Osteocyte (in vitro differentiated cells): ENCODE results near the gene NRG3. TPM values are rescaled to one million over a fixed set of nuclear protein-coding genes. Genes with fewer than 3 reads are reported as not detected.

ENCODE experiments used
- DNase-seq: peaks from one replicate; pipeline ENCODE4 v3.0.0; 2021; ENCODE audit warnings: mixed read lengths; ENCODE audit not compliant: unreplicated experiment; ENCODE audit errors: extremely low spot score
- H3K27ac Mint-ChIP-seq: one replicate; pipeline ENCODE4 v1.8.0; 2021; ENCODE audit warnings: mild to moderate bottlenecking, mixed read lengths; ENCODE audit not compliant: unreplicated experiment
- H3K27me3 Mint-ChIP-seq: one replicate; pipeline ENCODE4 v1.8.0; 2021; ENCODE audit warnings: mixed read lengths; ENCODE audit not compliant: unreplicated experiment
- H3K36me3 Mint-ChIP-seq: one replicate; pipeline ENCODE4 v1.8.0; 2021; ENCODE audit warnings: mixed read lengths; ENCODE audit not compliant: unreplicated experiment
- H3K4me1 Mint-ChIP-seq: one replicate; pipeline ENCODE4 v1.8.0; 2021; ENCODE audit warnings: mixed read lengths; ENCODE audit not compliant: unreplicated experiment
- H3K4me3 Mint-ChIP-seq: one replicate; pipeline ENCODE4 v1.8.0; 2021; ENCODE audit warnings: mild to moderate bottlenecking, moderate library complexity, mixed read lengths; ENCODE audit not compliant: unreplicated experiment
- H3K9me3 Mint-ChIP-seq: one replicate; pipeline ENCODE4 v1.8.0; 2021; ENCODE audit warnings: mixed read lengths; ENCODE audit not compliant: unreplicated experiment
- CTCF ChIP-seq: fragments of 200-600 bp; sonication (generic); IDR thresholded peaks from 2 replicates; pipeline ENCODE4 v1.5.0; 2021; ENCODE audit warnings: antibody characterized with exemption, mild to moderate bottlenecking, moderate library complexity
- total RNA-seq: library from RNA; stranded (reverse); gene quantifications from 2 replicates; pipeline ENCODE4 v1.2.1, GENCODE V29; 2021

The NRG3 gene
- total RNA-seq, 1 donor from 2014 or later: not detected

DNA sequence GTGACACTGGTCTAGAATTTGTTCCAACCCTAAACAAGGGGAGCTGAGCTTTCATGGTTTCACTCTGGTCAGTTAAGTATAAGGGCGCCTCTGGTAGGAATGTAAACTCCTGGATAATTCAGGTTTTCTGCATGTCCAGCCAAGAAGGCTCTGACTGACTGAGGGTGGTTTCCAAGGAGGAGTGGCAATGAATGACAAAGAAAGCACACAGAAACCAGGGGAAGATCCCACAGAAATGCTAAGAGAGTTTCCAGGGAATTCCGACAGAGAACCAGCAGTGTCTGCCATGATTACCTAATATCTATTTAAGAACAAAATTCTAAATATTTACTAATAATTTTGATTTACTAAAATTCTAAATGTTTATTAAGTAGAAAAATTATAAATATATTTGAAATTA is 27.3 kb upstream of the NRG3 start:
- H3K9me3 Mint-ChIP-seq: peaks cover 6% of the 10 kb centered on the region

GRCh38 chr10:81848514-81848913 is 26.5 kb upstream of the NRG3 start:
- TF ChIP-seq CTCF: no peak
- Mint-ChIP-seq H3K27ac (no peak overlapping the region), H3K9me3 (peaks cover 11% of the 10 kb centered on the region), H3K36me3 (no peaks in the 10 kb centered on the region), H3K4me1 (no peaks in the 10 kb centered on the region), H3K27me3 (peaks cover 4% of the 10 kb centered on the region), H3K4me3 (no peak overlapping the region)
- no peak for DNase-seq

More for the DNA sequence above, 27.3 kb upstream of the NRG3 start:
- no peaks in the 10 kb centered on the region for H3K36me3 Mint-ChIP-seq
- no peak for DNase-seq
- H3K27ac Mint-ChIP-seq: no peak overlapping the region
- no peak for TF ChIP-seq CTCF
- peaks cover 4% of the 10 kb centered on the region for H3K27me3 Mint-ChIP-seq
- H3K4me1 Mint-ChIP-seq: no peaks in the 10 kb centered on the region
- no peak overlapping the region for H3K4me3 Mint-ChIP-seq

DNA sequence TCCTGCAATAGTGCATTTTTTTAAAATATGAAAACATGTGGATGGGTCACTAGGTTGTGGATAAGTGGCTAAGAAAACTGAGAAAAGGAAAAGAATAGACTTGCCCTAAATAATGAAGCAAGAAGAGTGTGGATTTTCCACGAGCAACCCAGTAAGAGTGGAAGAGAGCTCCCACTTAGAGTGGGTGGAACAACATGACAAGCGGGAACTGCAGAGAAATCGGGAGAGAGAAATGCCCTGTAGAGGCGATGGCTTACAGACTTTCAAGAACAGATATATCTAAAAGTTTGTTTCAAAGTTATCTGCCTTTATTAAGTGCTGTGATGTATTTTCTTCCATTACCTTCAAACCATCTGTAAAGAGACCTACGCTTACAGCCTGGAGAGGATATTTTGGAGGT is 26.1 kb upstream of the NRG3 start:
- peaks cover 14% of the 10 kb centered on the region for H3K9me3 Mint-ChIP-seq
- TF ChIP-seq CTCF: no peak
- no peak overlapping the region for H3K4me3 Mint-ChIP-seq
- H3K4me1 Mint-ChIP-seq: no peaks in the 10 kb centered on the region
- H3K36me3 Mint-ChIP-seq: no peaks in the 10 kb centered on the region
- H3K27ac Mint-ChIP-seq: no peak overlapping the region
- H3K27me3 Mint-ChIP-seq: peaks cover 4% of the 10 kb centered on the region
- DNase-seq: no peak

DNA sequence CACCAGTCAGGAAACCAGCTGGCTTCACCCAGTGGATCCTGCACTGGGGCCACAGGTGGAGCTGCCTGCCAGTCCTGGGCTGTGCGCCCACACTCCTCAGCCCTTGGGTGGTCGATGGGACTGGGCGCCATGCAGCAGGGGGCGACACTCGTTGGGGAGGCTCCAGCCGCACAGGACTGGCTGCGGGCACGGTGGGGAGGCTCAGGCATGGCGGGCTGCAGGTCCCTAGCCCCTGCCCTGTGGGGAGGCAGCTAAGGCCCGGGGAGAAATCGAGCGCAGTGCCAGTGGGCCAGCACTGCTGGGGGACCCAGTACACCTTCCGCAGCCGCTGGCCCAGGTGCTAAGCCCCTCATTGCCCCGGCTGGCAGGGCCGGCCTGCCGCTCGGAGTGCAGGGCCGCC is 12.4 kb upstream of the NRG3 start:
- Mint-ChIP-seq H3K4me1 (no peaks in the 10 kb centered on the region), H3K9me3 (peaks cover 34% of the 10 kb centered on the region), H3K27me3 (no peaks in the 10 kb centered on the region), H3K4me3 (no peak overlapping the region), H3K36me3 (no peaks in the 10 kb centered on the region), H3K27ac (no peak overlapping the region)
- no peak for TF ChIP-seq CTCF
- no peak for DNase-seq

- H3K36me3 Mint-ChIP-seq: no peaks in the 10 kb centered on the region
Measured at GRCh38 chr10:81863771-81864170, 11.2 kb upstream of the NRG3 start.

More at GRCh38 chr10:81863771-81864170, 11.2 kb upstream of the NRG3 start:
- Mint-ChIP-seq H3K4me1 (no peaks in the 10 kb centered on the region), H3K4me3 (no peak overlapping the region), H3K27ac (no peak overlapping the region), H3K27me3 (no peaks in the 10 kb centered on the region), H3K9me3 (peaks cover 24% of the 10 kb centered on the region)
- TF ChIP-seq CTCF: no peak
- DNase-seq: no peak
